Esophagus (tissue), 2 donors: ENCODE results near the gene MRPL36. TPM values are rescaled to one million over a fixed set of nuclear protein-coding genes. Genes with fewer than 3 reads are reported as not detected.

ENCODE experiments used
- H3K27ac ChIP-seq, 2 donors: one replicate each; pipeline ENCODE4 v1.5.1; 2013; ENCODE audit warnings: low read depth in 2 of 2, mild to moderate bottlenecking in 2 of 2, inconsistent platforms in 1 of 2, low read length in 1 of 2, moderate library complexity in 1 of 2
- H3K27me3 ChIP-seq, 2 donors: one replicate each; pipeline ENCODE4 v1.6.1; 2013; ENCODE audit warnings: low read length in 2 of 2, control low read depth in 1 of 2, mild to moderate bottlenecking in 1 of 2; ENCODE audit not compliant: insufficient read depth in 2 of 2, control insufficient read depth in 1 of 2
- H3K36me3 ChIP-seq, 2 donors: one replicate each; pipeline ENCODE4 v1.6.1; 2013; ENCODE audit warnings: low read length in 1 of 2; ENCODE audit not compliant: control insufficient read depth in 2 of 2, insufficient read depth in 2 of 2
- H3K4me1 ChIP-seq, 2 donors: one replicate each; pipeline ENCODE4 v1.6.1; 2013; ENCODE audit warnings: low read length in 1 of 2; ENCODE audit not compliant: control insufficient read depth in 2 of 2, insufficient read depth in 2 of 2
- H3K4me3 ChIP-seq, 2 donors: one replicate each; pipeline ENCODE4 v1.5.1; 2013; ENCODE audit warnings: low read length in 2 of 2, mild to moderate bottlenecking in 2 of 2, low read depth in 1 of 2, moderate library complexity in 1 of 2
- H3K9me3 ChIP-seq, 2 donors: one replicate each; pipeline ENCODE4 v1.6.1; 2013; ENCODE audit warnings: mild to moderate bottlenecking in 2 of 2, low read depth in 1 of 2, low read length in 1 of 2, moderate library complexity in 1 of 2; ENCODE audit not compliant: control insufficient read depth in 2 of 2, insufficient read depth in 1 of 2
- WGBS, 2 donors: extraction: QIAGEN DNeasy Blood & Tissue Kit; methylation state at CpG; one replicate each; pipeline ENCODE4 v1.1.7; 2013; 5-methylcytosine and 5-hydroxymethylcytosine counted together
- polyA plus RNA-seq, 2 donors: library from polyadenylated mRNA; stranded (reverse); fragments of 200-250 nt; gene quantifications; one replicate each; pipeline ENCODE4 v1.2.3, GENCODE V29; 2013
- donor health status: healthy with polysubstance abuse.
- donor health status: Bipolar disorder and iron deficiency.

Gene MRPL36
- polyA plus RNA-seq, 2 donors, result 32.6 to 78.2 TPM

- Histone ChIP-seq H3K27ac (no peak overlapping the region), H3K4me3 (no peak overlapping the region), H3K27me3 (no peaks in the 10 kb centered on the region), H3K9me3 (peaks cover 0 to 2% of the 10 kb centered on the region in 2 donors), H3K4me1 (no peaks in the 10 kb centered on the region), H3K36me3 (no peaks in the 10 kb centered on the region)
- 73 to 74% methylated on average over 14 of the region's 14 CpGs for WGBS, 2 donors
These were observed 45.0 kb downstream of the MRPL36 start for GRCh38 chr5:1754531-1755220.

- H3K27ac ChIP-seq, result no peak overlapping the region
- no peaks in the 10 kb centered on the region for H3K36me3 ChIP-seq
- H3K9me3 ChIP-seq, result peaks cover 0 to 2% of the 10 kb centered on the region in 2 donors
- H3K4me1 ChIP-seq, result no peaks in the 10 kb centered on the region
- WGBS, 2 donors, result 85% methylated on average over 8 of the region's 8 CpGs
- H3K4me3 ChIP-seq, result no peak overlapping the region
- H3K27me3 ChIP-seq, result no peaks in the 10 kb centered on the region
These were observed 46.1 kb downstream of the MRPL36 start for GRCh38 chr5:1753490-1753889.

- Histone ChIP-seq H3K27me3 (no peaks in the 10 kb centered on the region), H3K36me3 (no peaks in the 10 kb centered on the region), H3K4me3 (no peak overlapping the region), H3K9me3 (peaks cover 0 to 2% of the 10 kb centered on the region in 2 donors), H3K4me1 (no peaks in the 10 kb centered on the region), H3K27ac (no peak overlapping the region)
- 73 to 77% methylated on average over 16 of the region's 16 CpGs for WGBS, 2 donors
These were observed 46.8 kb downstream of the MRPL36 start for GRCh38 chr5:1752881-1753280.

- H3K4me3 ChIP-seq, result no peak overlapping the region
- H3K4me1 ChIP-seq, result no peaks in the 10 kb centered on the region
- WGBS, 2 donors, result 74 to 78% methylated on average over 27 to 28 of the region's 29 CpGs
- H3K9me3 ChIP-seq, result no peaks in the 10 kb centered on the region
- no peaks in the 10 kb centered on the region for H3K27me3 ChIP-seq
- no peak overlapping the region for H3K27ac ChIP-seq
- no peaks in the 10 kb centered on the region for H3K36me3 ChIP-seq
These were observed 47.5 kb downstream of the MRPL36 start for GRCh38 chr5:1751864-1752822.

- peaks cover 0 to 3% of the 10 kb centered on the region in 2 donors for H3K9me3 ChIP-seq
- no peaks in the 10 kb centered on the region for H3K4me1 ChIP-seq
- H3K27me3 ChIP-seq, result no peaks in the 10 kb centered on the region
- H3K4me3 ChIP-seq, result no peak overlapping the region
- H3K36me3 ChIP-seq, result no peaks in the 10 kb centered on the region
- no peak overlapping the region for H3K27ac ChIP-seq
- WGBS, 2 donors, result 44 to 47% methylated on average over 27 of the region's 27 CpGs
These were observed 48.4 kb downstream of the MRPL36 start for GRCh38 chr5:1751026-1751863.

GRCh38 chr5:1750469-1750868 lies 49.2 kb downstream of the MRPL36 start:
- WGBS, 2 donors, result 88% methylated on average over 17 of the region's 17 CpGs
- no peaks in the 10 kb centered on the region for H3K4me1 ChIP-seq

GRCh38 chr5:1749346-1750124 lies 50.1 kb downstream of the MRPL36 start:
- H3K4me3 ChIP-seq, result no peak overlapping the region
- no peaks in the 10 kb centered on the region for H3K36me3 ChIP-seq
- no peak overlapping the region for H3K27ac ChIP-seq
- WGBS, 2 donors, result 87 to 90% methylated on average over 19 of the region's 19 CpGs
- no peaks in the 10 kb centered on the region for H3K27me3 ChIP-seq
- no peaks in the 10 kb centered on the region for H3K4me1 ChIP-seq
- H3K9me3 ChIP-seq, result peaks cover 0 to 7% of the 10 kb centered on the region in 2 donors

More at GRCh38 chr5:1750469-1750868, 49.2 kb downstream of the MRPL36 start:
- no peaks in the 10 kb centered on the region for H3K36me3 ChIP-seq
- no peak overlapping the region for H3K4me3 ChIP-seq
- no peak overlapping the region for H3K27ac ChIP-seq
- H3K27me3 ChIP-seq, result no peaks in the 10 kb centered on the region
- peaks cover 0 to 3% of the 10 kb centered on the region in 2 donors for H3K9me3 ChIP-seq

GRCh38 chr5:1748845-1749244 lies 50.8 kb downstream of the MRPL36 start:
- H3K27ac ChIP-seq, result no peak overlapping the region
- 81 to 85% methylated on average over 19 of the region's 19 CpGs for WGBS, 2 donors
- H3K9me3 ChIP-seq, result peaks cover 0 to 7% of the 10 kb centered on the region in 2 donors
- H3K4me1 ChIP-seq, result no peaks in the 10 kb centered on the region
- H3K36me3 ChIP-seq, result no peaks in the 10 kb centered on the region
- H3K27me3 ChIP-seq, result no peaks in the 10 kb centered on the region
- H3K4me3 ChIP-seq, result no peak overlapping the region
